ENCODE measurements around the gene SHQ1.
"Not testable (repeated sequence)": the region's sequence is repeated elsewhere in the genome, so short reads cannot be mapped to it uniquely, and the experiment has no call there.

The SHQ1 gene

GRCh38 chr3:72745146-72745999 lies 102.9 kb downstream of the SHQ1 start:
- DNase-seq: no peak

DNA sequence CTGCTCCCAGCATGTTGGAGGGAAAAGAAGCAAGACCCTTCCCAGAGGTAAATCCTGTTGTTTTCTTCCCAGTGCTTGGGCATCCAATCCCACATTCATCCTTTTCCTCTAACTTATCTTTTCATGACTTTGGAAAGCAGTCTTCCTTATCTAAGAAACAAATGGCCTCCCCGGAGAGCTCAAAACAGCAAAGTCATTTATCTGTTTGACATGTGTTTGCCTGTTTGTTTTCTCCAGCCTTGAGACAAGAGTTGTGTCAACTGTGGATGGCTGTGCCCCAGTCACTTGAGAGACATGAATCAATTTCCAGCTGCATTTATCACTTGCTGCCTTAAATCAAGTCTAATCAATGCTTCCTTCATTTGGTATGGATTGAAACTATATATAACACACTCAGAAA lies 103.9 kb downstream of the SHQ1 start:
- DNase-seq: no peak

- DNase-seq: no peak
Measured at GRCh38 chr3:72739531-72740466, 108.4 kb downstream of the SHQ1 start.

DNA sequence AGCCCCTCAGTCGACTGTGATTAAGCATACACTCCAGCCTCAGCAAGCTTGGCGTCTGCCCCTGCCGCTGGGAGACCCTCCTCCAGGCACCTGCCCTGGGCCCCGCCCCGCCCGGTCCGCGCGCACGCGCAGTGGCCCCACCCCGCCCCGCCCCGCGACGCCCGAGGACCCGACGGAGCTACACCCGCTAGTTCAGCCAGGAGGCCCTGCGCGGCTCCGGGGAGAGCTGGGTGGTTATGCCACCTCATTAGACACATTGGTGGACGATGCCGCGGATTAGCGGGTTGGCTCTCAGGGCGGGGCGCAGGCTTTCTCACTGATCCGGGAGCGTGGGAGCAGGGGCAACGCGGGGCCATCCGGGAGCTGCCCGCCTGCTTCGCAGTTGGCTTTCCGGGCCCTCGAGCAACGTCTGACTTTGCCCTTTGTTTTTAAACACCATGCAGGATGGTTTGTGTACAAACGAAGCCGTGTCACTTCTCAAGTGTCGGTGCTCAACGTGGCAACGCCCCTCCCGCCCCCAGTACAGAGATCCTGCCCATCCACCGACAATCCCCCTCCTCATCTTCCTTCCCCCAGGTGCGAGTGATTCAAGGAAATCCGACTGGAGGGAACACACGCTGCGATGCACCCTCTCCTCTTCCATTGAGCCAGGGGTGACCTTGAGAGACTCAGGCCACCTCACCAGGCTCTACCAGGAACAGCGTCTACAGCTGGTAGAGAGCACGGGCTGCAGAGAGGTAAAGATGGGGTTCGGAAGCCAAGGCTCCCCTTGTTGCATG lies 109.3 kb downstream of the SHQ1 start:
- DNase-seq: peak; percentile 45 to 82 (median 64)

DNA sequence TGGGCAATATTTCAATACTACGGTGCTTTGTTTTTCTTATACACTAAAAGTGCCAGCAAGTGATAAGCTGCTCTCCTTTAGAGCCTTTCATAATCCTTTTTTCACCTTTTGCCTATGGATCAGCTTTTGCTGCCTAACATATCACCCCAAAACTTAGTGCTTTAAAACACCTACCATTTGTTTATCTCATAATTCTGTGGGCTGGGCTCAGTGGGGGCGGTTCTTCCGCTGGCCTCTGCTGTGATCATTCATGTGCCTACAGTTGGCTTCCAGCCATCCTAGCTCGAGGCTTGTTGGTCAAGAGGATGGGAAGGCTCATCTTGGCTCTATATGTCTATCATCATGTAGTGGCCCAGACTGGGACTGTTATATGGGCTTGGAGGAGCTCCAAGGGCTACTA lies 113.2 kb downstream of the SHQ1 start:
- DNase-seq: not testable (repeated sequence)

- DNase-seq: no peak
Measured at GRCh38 chr3:72733676-72734075, 114.6 kb downstream of the SHQ1 start.

- not testable (repeated sequence) for DNase-seq
Measured at GRCh38 chr3:72732666-72733345, 115.4 kb downstream of the SHQ1 start.

DNA sequence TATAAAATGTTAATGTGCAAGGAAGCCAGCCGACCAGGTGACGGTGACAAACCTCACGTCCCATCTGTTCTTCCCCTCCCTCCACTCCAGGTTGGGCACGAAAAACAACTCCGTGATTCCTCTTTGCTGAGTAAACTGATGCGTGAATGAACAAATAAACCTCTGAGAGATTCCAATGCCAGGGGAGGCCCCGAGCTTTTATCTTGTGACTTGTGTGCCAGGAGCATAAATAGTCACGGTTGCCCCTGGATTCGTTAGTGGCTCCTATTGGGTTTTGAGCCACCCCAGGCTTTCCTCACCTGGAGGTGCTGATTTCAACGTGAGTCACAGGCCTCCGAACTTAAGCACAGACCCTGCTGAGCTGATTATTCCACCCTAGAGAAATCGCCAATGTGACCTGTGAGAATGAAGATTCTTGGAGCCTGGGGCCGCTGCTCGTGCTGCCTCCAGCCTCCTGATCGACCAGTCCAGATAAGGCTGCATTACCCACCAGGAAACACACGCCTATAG lies 119.2 kb downstream of the SHQ1 start:
- no peak for DNase-seq

DNA sequence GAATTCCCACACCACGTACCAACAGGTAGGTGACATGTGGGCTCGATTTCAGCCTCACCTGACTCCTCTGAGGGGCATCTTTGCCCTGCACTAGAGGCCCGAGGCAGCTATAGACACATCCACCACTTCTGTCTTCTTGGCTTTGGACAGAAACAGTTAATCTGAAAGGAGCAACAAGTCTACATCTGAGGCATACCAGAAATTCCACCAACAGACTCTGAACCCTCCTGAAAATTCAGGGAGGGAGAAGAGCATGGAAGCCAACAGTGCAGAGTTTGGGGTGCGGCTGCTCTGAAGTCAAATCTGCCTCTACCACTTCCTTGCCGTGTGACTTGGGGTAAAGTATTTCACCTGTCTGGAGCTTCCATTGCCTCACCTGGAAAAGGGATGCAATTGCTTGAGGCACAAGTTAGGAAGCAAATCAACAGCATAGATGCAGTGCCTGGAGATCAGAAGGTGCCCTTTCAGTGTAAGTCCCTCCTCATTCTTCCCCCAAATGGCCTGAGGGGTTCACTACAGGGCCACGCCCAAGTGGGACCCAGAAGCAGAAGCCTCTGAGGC lies 119.8 kb downstream of the SHQ1 start:
- DNase-seq: no peak

DNA sequence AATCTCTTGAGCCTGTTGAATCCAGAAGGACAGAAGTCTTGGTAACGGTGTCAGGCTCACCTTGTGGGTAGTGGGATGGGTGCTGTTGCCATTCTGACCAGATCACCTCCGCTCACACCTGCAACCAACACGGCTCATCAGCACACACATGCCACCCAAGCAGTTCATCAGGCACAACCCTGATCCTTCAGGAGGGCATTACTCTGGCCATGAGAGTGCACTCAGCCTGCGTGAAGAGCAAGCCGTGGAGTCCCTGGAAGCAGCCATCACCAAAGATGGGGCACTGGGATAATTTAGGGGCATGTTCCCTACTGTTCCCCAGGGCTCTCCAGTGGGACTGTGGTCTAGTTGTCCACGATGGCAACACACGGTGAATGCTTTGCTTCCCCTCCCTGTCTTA lies 120.5 kb downstream of the SHQ1 start:
- no peak for DNase-seq

GRCh38 chr3:72727172-72727571 lies 121.1 kb downstream of the SHQ1 start:
- DNase-seq: no peak

DNA sequence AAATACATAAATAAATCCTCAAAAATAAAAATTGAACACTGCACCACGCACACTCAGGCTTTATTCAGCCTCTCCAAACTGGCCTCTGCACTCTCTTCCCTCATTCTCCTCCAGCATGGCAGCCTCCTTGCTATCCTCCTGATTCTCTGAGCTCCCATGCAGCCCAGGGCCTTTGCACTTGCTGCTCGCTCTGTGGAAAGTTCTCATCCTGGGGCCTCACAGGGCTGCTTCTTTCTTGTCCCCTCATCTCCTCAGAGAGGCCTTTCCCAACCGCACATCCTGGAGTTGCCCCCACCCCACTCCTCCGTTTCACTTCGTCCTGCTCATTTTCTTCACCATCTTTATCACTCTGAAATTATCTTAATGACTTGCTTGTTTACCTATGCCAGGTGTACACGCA lies 123.0 kb downstream of the SHQ1 start:
- no peak for DNase-seq

DNA sequence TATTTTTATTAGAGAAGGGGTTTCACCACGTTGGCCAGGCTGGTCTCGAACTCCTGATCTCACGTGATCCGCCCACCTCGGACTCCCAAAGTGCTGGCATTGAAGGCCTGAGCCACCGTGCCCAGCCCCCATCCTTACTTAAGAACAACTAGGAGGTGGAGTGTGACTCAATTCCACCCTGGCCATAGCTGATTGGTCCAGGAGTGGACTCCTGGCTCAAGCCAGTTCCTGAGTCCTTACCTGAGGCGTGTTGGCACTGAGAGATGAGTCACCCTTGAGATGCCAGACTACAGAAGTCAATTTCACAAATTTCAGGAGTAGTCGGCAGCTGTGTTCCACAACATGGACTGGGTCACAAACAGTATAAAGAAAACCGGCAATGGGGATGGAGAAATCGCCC lies 124.2 kb downstream of the SHQ1 start:
- no peak for DNase-seq

DNA sequence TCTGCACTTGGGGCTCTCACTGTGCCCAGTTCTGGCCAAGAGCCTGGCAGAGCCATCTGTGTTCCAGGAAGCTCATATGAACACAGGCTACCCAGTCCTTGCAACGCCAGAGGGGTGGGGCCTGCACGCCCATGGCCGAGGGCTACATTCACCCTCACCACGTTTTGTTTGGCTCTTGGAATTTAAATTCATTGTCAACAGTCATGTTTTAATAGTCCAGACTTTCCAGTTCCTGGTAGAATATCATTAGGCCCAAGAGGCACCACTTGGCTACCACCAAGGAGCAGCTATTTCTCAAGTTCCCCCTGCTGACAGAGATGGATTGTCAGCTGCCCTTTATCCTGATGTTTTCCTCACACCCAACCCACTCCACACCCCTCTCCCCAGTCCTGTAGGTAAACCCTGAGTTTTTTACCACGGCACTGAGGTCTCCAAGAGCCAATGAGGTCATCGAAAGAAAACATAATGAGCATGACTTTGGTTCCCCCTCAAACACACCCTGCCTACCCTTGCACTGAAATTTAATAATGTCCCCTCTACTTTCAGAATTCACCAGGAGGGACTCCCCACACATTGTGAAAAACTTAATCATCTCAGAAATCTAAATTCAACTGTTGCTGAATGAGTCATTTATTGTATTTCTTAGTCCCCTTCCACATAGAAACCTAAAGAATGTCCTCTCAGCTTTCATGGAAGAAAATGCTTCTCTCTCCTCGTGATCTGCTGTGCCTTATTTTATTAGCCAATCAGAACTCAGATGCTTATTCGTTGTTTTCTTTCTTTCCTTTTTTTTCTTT lies 125.1 kb downstream of the SHQ1 start:
- DNase-seq: no peak

DNA sequence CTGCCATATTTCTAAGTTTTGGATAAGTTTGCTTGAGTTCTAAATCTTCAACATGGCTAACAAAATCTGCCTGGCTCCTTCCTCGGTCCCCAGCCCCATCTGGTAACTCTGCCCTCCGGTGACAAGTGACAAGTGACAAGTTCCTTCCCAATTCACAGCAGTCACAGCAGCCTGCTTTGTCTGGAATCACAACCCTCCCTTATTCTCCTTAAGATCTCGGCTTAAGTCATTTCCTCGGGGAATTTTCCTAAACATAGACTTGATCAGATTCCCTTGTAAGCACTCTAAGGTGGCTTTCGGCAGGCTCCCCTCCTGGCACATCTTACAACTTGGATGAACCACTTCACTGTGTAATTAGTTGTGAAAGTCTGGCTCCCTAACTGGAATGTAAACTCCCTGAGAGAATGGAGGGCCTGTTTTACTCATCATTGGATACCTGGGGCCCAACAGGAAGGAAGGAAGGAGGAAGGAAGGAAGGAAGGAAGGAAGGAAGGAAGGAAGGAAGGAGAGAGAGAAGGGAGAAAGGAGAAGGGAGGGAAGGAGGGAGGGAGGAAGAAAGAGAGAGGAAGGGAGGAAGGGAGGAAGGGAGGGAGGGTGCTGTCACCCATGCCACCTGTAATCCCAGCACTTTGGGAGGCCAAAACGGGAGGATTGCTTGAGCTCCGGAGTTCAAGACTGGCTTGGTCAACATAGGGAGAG lies 126.4 kb downstream of the SHQ1 start:
- DNase-seq: no peak

DNA sequence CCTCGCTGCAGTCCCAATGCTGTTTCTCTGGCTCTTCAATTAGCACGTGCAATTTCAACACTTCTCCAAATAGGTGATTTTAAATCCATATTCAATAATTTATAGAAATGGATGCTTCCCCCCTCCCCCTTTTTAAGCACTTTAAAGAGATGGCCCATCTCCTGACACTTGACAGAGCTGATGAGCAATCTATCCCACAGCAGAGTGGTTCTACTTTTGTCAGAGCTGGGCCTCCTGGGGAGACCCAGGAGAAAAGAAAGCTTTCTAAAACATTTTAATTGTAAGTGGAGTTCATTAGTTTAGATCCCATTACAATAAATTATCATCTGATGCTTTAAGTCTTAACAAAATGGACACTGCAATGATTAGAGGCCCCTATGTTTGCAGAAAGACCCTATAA lies 127.7 kb downstream of the SHQ1 start:
- no peak for DNase-seq

- no peak for DNase-seq
Measured at GRCh38 chr3:72719137-72719536, 129.1 kb downstream of the SHQ1 start.

GRCh38 chr3:72714135-72714534 lies 134.1 kb downstream of the SHQ1 start:
- DNase-seq: not testable (repeated sequence)

GRCh38 chr3:72710471-72710870 lies 137.8 kb downstream of the SHQ1 start:
- DNase-seq: not testable (repeated sequence)

- DNase-seq: no peak
Measured at GRCh38 chr3:72708441-72708840, 139.8 kb downstream of the SHQ1 start.
